Cardiac muscle cell (in vitro differentiated cells and primary cell): ENCODE data around the gene EPC1. TPM values are rescaled to one million over a fixed set of nuclear protein-coding genes. Genes with fewer than 3 reads are reported as not detected.
"Not testable (repeated sequence)": the region's sequence is repeated elsewhere in the genome, so short reads cannot be mapped to it uniquely, and the experiment has no call there.

Experiments
- DNase-seq, 2 donors: peaks; one replicate each; pipeline versions ENCODE4 v3.0.0 to v3.0.0-alpha.2; 2010 to 2017; ENCODE audit warnings: low read depth in 1 of 2, low spot score in 1 of 2
- H3K27ac ChIP-seq: fragments of 200-600 bp; sonication (generic); 2 replicates; pipeline ENCODE4 v1.5.1; 2016
- H3K27me3 ChIP-seq: fragments of 200-600 bp; sonication (generic); 2 replicates; pipeline ENCODE4 v1.6.0; 2016; ENCODE audit warnings: control low read depth
- H3K36me3 ChIP-seq: fragments of 200-600 bp; sonication (generic); 2 replicates; pipeline ENCODE4 v1.5.1; 2016; ENCODE audit warnings: control low read depth
- H3K4me1 ChIP-seq: fragments of 200-600 bp; sonication (generic); 2 replicates; pipeline ENCODE4 v1.8.1; 2017; ENCODE audit warnings: low read depth, mild to moderate bottlenecking, mixed run types
- H3K4me3 ChIP-seq: fragments of 200-600 bp; sonication (generic); 2 replicates; pipeline ENCODE4 v1.5.1; 2016; ENCODE audit warnings: mild to moderate bottlenecking
- H3K9me3 ChIP-seq: fragments of 200-600 bp; sonication (generic); 2 replicates; pipeline ENCODE4 v1.5.1; 2017; ENCODE audit warnings: low read depth, mild to moderate bottlenecking, control low read depth
- polyA plus RNA-seq: library from polyadenylated mRNA; unstranded; fragments of >200 nt; fragmentation: Nextera tagmentation; extraction: Ambion mirVana; gene quantifications from 2 replicates; pipeline ENCODE4 v1.2.1, GENCODE V29; 2016
- total RNA-seq: library from RNA; depleted of rRNA; stranded (reverse); fragments of >200 nt; gene quantifications from 2 replicates; pipeline ENCODE4 v1.2.3, GENCODE V29; 2016
- TF ChIP-seq, protein P1 (sequence below): IDR thresholded peaks from 2 replicates; pipeline ENCODE4 v1.5.1; 2012; ENCODE audit warnings: low read depth, mild to moderate bottlenecking, low read length

Gene EPC1
- total and polyA plus RNA-seq, 2 experiments from 2014 or later = 12.9 to 25.4 TPM

DNA sequence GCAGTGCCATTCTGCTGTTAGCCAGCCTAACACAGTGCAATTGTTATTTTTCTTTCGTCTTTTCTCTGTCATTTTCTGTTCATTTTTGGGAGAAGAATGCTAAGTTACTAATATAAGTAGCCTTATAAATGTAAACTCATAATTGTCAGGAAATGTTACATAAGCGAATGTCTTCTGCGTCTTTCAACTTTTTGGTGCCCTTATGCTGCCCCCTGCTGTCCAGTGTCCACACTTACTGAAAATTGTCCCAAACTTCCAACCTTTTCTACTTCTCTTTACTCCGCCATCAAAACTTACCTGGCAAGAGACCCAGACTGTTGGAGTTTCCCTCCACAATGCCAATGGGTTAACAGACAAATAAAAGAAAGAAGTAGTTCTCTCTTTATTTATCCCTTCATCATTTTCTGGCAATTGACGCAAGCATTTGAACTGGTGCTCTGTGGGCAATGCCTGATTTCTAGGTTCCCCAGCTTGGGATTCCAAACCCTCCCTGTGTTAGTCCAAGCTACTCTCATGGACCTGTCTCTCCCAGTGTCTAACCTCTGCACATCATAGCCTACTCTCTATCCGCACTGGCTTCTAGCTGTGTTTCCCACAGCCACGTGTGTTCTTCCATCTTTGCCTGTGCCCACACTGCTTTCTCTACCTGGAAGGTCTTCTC is 21.0 kb upstream of the EPC1 start:
- DNase-seq = peak; percentile 70 to 81
- no peak overlapping the region for H3K4me3 ChIP-seq
- TF ChIP-seq, protein P1, sequence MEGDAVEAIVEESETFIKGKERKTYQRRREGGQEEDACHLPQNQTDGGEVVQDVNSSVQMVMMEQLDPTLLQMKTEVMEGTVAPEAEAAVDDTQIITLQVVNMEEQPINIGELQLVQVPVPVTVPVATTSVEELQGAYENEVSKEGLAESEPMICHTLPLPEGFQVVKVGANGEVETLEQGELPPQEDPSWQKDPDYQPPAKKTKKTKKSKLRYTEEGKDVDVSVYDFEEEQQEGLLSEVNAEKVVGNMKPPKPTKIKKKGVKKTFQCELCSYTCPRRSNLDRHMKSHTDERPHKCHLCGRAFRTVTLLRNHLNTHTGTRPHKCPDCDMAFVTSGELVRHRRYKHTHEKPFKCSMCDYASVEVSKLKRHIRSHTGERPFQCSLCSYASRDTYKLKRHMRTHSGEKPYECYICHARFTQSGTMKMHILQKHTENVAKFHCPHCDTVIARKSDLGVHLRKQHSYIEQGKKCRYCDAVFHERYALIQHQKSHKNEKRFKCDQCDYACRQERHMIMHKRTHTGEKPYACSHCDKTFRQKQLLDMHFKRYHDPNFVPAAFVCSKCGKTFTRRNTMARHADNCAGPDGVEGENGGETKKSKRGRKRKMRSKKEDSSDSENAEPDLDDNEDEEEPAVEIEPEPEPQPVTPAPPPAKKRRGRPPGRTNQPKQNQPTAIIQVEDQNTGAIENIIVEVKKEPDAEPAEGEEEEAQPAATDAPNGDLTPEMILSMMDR = peak; percentile 76
- H3K36me3 ChIP-seq = no peaks in the 10 kb centered on the region
- H3K27ac ChIP-seq = peak overlapping the region; percentile 25
- H3K4me1 ChIP-seq = peaks cover 14% of the 10 kb centered on the region
- H3K27me3 ChIP-seq = no peaks in the 10 kb centered on the region
- no peaks in the 10 kb centered on the region for H3K9me3 ChIP-seq

GRCh38 chr10:32366588-32366987 is 19.6 kb upstream of the EPC1 start:
- no peak for DNase-seq
- Histone ChIP-seq H3K27ac (no peak overlapping the region), H3K9me3 (no peaks in the 10 kb centered on the region), H3K4me3 (no peak overlapping the region), H3K27me3 (no peaks in the 10 kb centered on the region), H3K36me3 (no peaks in the 10 kb centered on the region), H3K4me1 (peaks cover 14% of the 10 kb centered on the region)
- TF ChIP-seq, protein P1 = no peak

- TF ChIP-seq, protein P1 = no peak
- H3K4me3 ChIP-seq = no peak overlapping the region
- no peak overlapping the region for H3K27ac ChIP-seq
- DNase-seq = no peak
- H3K9me3 ChIP-seq = no peaks in the 10 kb centered on the region
- H3K27me3 ChIP-seq = no peaks in the 10 kb centered on the region
- H3K4me1 ChIP-seq = peaks cover 10% of the 10 kb centered on the region
- no peaks in the 10 kb centered on the region for H3K36me3 ChIP-seq
Measured at GRCh38 chr10:32366111-32366510, 19.2 kb upstream of the EPC1 start.

DNA sequence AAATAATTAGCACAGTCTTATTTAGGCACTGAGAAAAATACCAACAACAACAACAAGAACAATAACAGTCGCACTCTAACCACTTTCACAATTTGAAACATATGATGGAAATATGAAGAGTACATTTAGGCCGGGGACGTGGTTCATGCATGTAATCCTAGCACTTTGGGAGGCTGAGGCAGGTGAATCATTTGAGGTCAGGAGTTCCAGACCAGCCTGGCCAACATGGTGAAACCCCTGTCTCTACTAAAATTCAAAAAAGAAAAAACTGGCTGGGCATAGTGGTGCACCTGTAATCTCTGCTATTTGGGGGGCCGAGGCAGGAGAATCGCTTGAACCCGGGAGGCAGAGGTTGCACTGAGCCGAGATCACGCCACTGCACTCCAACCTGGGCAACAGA is 18.4 kb upstream of the EPC1 start:
- H3K36me3 ChIP-seq, H3K9me3 ChIP-seq: not testable (repeated sequence)

GRCh38 chr10:32362571-32362970 is 15.6 kb upstream of the EPC1 start:
- Histone ChIP-seq H3K27me3 (no peaks in the 10 kb centered on the region), H3K4me3 (no peak overlapping the region), H3K27ac (no peak overlapping the region), H3K9me3 (no peaks in the 10 kb centered on the region), H3K36me3 (no peaks in the 10 kb centered on the region), H3K4me1 (no peaks in the 10 kb centered on the region)
- no peak for DNase-seq
- TF ChIP-seq, protein P1 = no peak

More for the DNA sequence above, 18.4 kb upstream of the EPC1 start:
- H3K27me3 ChIP-seq, DNase-seq, H3K4me3 ChIP-seq, H3K4me1 ChIP-seq, H3K27ac ChIP-seq: not testable (repeated sequence)

GRCh38 chr10:32360884-32361283 is 13.9 kb upstream of the EPC1 start:
- TF ChIP-seq, protein P1 = no peak
- Histone ChIP-seq H3K9me3 (no peaks in the 10 kb centered on the region), H3K27ac (no peak overlapping the region), H3K36me3 (no peaks in the 10 kb centered on the region), H3K27me3 (no peaks in the 10 kb centered on the region), H3K4me1 (no peaks in the 10 kb centered on the region), H3K4me3 (no peak overlapping the region)
- DNase-seq = no peak
